SH-SY5Y (cell line): ENCODE measurements around the gene IQCB1.

ENCODE experiments used
- GATA2 ChIP-seq: IDR thresholded peaks from 2 replicates; pipeline ENCODE4 v1.6.1; 2011; ENCODE audit warnings: mild to moderate bottlenecking, low read depth, low read length
- GATA3 ChIP-seq: IDR thresholded peaks from 2 replicates; pipeline ENCODE4 v1.6.1; 2011; ENCODE audit warnings: low read depth, mild to moderate bottlenecking, low read length, moderate library complexity

GRCh38 chr3:121740896-121741295 lies 94.0 kb downstream of the IQCB1 start:
- TF ChIP-seq GATA2: no peak
- TF ChIP-seq GATA3: no peak
